Calu3 (cell line): ENCODE measurements around the gene EXOC6B. TPM values are rescaled to one million over a fixed set of nuclear protein-coding genes. Genes with fewer than 3 reads are reported as not detected.

Experiments
- BruUV-seq: library from RNA; stranded (reverse); fragments of 400-500 nt; replicated peaks from 2 replicates; lab custom pipeline; 2021; lab: Mats Ljungman, UMichigan
- CTCF ChIA-PET: fragments of 300-600 bp; sonication (Branson Sonifier 250); formaldehyde crosslinking; loops from one replicate; lab custom pipeline; 2022; ENCODE audit warnings: antibody characterized with exemption; lab: Charles Lee
- DNase-seq: peaks from one replicate; pipeline ENCODE4 v3.0.0; 2022
- H3K27ac Mint-ChIP-seq: one replicate; pipeline ENCODE4 v1.8.0; 2022; ENCODE audit warnings: mixed read lengths; ENCODE audit not compliant: unreplicated experiment
- H3K27me3 Mint-ChIP-seq: one replicate; pipeline ENCODE4 v1.8.0; 2022; ENCODE audit warnings: mixed read lengths; ENCODE audit not compliant: unreplicated experiment
- H3K36me3 Mint-ChIP-seq: one replicate; pipeline ENCODE4 v1.8.0; 2022; ENCODE audit warnings: mild to moderate bottlenecking, moderate library complexity, mixed read lengths; ENCODE audit not compliant: insufficient read depth, unreplicated experiment
- H3K4me1 Mint-ChIP-seq: one replicate; pipeline ENCODE4 v1.8.0; 2022; ENCODE audit warnings: mild to moderate bottlenecking, low read depth, mixed read lengths; ENCODE audit not compliant: unreplicated experiment
- H3K4me3 Mint-ChIP-seq: one replicate; pipeline ENCODE4 v1.8.0; 2022; ENCODE audit warnings: mild to moderate bottlenecking, low read depth, moderate library complexity, mixed read lengths; ENCODE audit not compliant: unreplicated experiment
- H3K9me3 Mint-ChIP-seq: one replicate; pipeline ENCODE4 v1.8.0; 2022; ENCODE audit warnings: low read depth, mixed read lengths; ENCODE audit not compliant: unreplicated experiment
- CTCF ChIP-seq: fragments of 200-600 bp; IDR thresholded peaks from one replicate; pipeline ENCODE4 v1.8.0; 2022; ENCODE audit warnings: antibody characterized with exemption; ENCODE audit not compliant: unreplicated experiment
- intact Hi-C: fragments of 100-400 bp; cut with micrococcal nuclease; formaldehyde crosslinking; loops from one replicate; pipeline ENCODE4 v1.10.0; 2022; ENCODE audit not compliant: unreplicated experiment
- total RNA-seq: library from RNA; stranded (reverse); gene quantifications from 2 replicates; pipeline ENCODE4 v1.2.3, GENCODE V29; 2022

Gene EXOC6B
- total RNA-seq, 1 experiment from 2014 or later, result 26.6 TPM

- H3K9me3 Mint-ChIP-seq, result no peaks in the 10 kb centered on the region
- intact Hi-C loops, result no loop called here
- H3K27ac Mint-ChIP-seq, result no peak overlapping the region
- no peaks in the 10 kb centered on the region for H3K36me3 Mint-ChIP-seq
- no peak for TF ChIP-seq CTCF
- peaks cover 28% of the 10 kb centered on the region for H3K4me1 Mint-ChIP-seq
- BruUV-seq, result no TSS peak
- H3K27me3 Mint-ChIP-seq, result no peaks in the 10 kb centered on the region
- H3K4me3 Mint-ChIP-seq, result no peak overlapping the region
- CTCF ChIA-PET, result no interaction called here
- DNase-seq, result no peak
These were observed 547.8 kb downstream of the EXOC6B start for GRCh38 chr2:72278046-72278445.

GRCh38 chr2:72276876-72277275, 549.0 kb downstream of the EXOC6B start:
- Mint-ChIP-seq H3K4me3 (no peak overlapping the region), H3K36me3 (no peaks in the 10 kb centered on the region), H3K27ac (no peak overlapping the region), H3K27me3 (no peaks in the 10 kb centered on the region), H3K9me3 (no peaks in the 10 kb centered on the region), H3K4me1 (peaks cover 39% of the 10 kb centered on the region)
- CTCF ChIA-PET, result no interaction called here
- intact Hi-C loops, result no loop called here
- BruUV-seq, result no TSS peak
- no peak for TF ChIP-seq CTCF
- no peak for DNase-seq

GRCh38 chr2:72276356-72276755, 549.5 kb downstream of the EXOC6B start:
- H3K27me3 Mint-ChIP-seq, result no peaks in the 10 kb centered on the region
- H3K9me3 Mint-ChIP-seq, result no peaks in the 10 kb centered on the region
- intact Hi-C loops, result no loop called here
- TF ChIP-seq CTCF, result no peak
- H3K4me3 Mint-ChIP-seq, result no peak overlapping the region
- H3K27ac Mint-ChIP-seq, result no peak overlapping the region
- H3K36me3 Mint-ChIP-seq, result no peaks in the 10 kb centered on the region
- no peak for DNase-seq
- H3K4me1 Mint-ChIP-seq, result peaks cover 45% of the 10 kb centered on the region
- CTCF ChIA-PET, result no interaction called here
- BruUV-seq, result no TSS peak

GRCh38 chr2:72275084-72275483, 550.7 kb downstream of the EXOC6B start:
- no peak for TF ChIP-seq CTCF
- intact Hi-C loops, result no loop called here
- Mint-ChIP-seq H3K27me3 (no peaks in the 10 kb centered on the region), H3K4me3 (no peak overlapping the region), H3K36me3 (no peaks in the 10 kb centered on the region), H3K4me1 (peaks cover 50% of the 10 kb centered on the region), H3K27ac (no peak overlapping the region), H3K9me3 (no peaks in the 10 kb centered on the region)
- BruUV-seq, result no TSS peak
- CTCF ChIA-PET, result no interaction called here
- no peak for DNase-seq
